Neural crest cell (in vitro differentiated cells): Measurements from ENCODE around the gene C2orf42. TPM values are rescaled to one million over a fixed set of nuclear protein-coding genes. Genes with fewer than 3 reads are reported as not detected.
"Not testable (repeated sequence)": the region's sequence is repeated elsewhere in the genome, so short reads cannot be mapped to it uniquely, and the experiment has no call there.

Experiments
- DNase-seq: peaks from one replicate; pipeline ENCODE4 v3.0.0; 2021; ENCODE audit warnings: low read depth, mixed read lengths, low spot score
- H3K27ac Mint-ChIP-seq: one replicate; pipeline ENCODE4 v1.8.0; 2021; ENCODE audit warnings: mild to moderate bottlenecking, mixed read lengths; ENCODE audit not compliant: unreplicated experiment
- H3K27me3 Mint-ChIP-seq: 2 replicates; pipeline ENCODE4 v1.8.0; 2021; ENCODE audit warnings: low read depth, mild to moderate bottlenecking, mixed read lengths
- H3K36me3 Mint-ChIP-seq: 2 replicates; pipeline ENCODE4 v1.8.0; 2021; ENCODE audit warnings: low read depth, mild to moderate bottlenecking, mixed read lengths
- H3K4me1 Mint-ChIP-seq: 2 replicates; pipeline ENCODE4 v1.8.0; 2021; ENCODE audit warnings: mixed read lengths
- H3K4me3 Mint-ChIP-seq: one replicate; pipeline ENCODE4 v1.8.0; 2021; ENCODE audit warnings: mild to moderate bottlenecking, mixed read lengths
- H3K9me3 Mint-ChIP-seq: 2 replicates; pipeline ENCODE4 v1.8.0; 2021; ENCODE audit warnings: mixed read lengths
- CTCF ChIP-seq: fragments of 200-600 bp; sonication (generic); conservative IDR thresholded peaks from 2 replicates; pipeline ENCODE4 v1.5.0; 2021; ENCODE audit warnings: antibody characterized with exemption, mild to moderate bottlenecking
- total RNA-seq: library from RNA; stranded (reverse); gene quantifications from 2 replicates; pipeline ENCODE4 v1.2.1, GENCODE V29; 2021

Gene C2orf42
- total RNA-seq, 1 donor from 2014 or later = 19.5 TPM

- Mint-ChIP-seq H3K9me3 (no peaks in the 10 kb centered on the region), H3K4me3 (no peak overlapping the region), H3K36me3 (no peaks in the 10 kb centered on the region), H3K27ac (peak overlapping the region; percentile 75), H3K4me1 (peaks cover 57% of the 10 kb centered on the region), H3K27me3 (no peaks in the 10 kb centered on the region)
- no peak for TF ChIP-seq CTCF
- DNase-seq = no peak
Observed at GRCh38 chr2:70111752-70112591, 78.8 kb downstream of the C2orf42 start.

GRCh38 chr2:70110397-70110796, 80.4 kb downstream of the C2orf42 start:
- not testable (repeated sequence) for H3K4me3 Mint-ChIP-seq, H3K36me3 Mint-ChIP-seq, H3K27me3 Mint-ChIP-seq, DNase-seq, H3K27ac Mint-ChIP-seq, H3K9me3 Mint-ChIP-seq
- H3K4me1 Mint-ChIP-seq = peaks cover 46% of the 10 kb centered on the region

GRCh38 chr2:70106138-70106537, 84.7 kb downstream of the C2orf42 start:
- H3K27me3 Mint-ChIP-seq, H3K27ac Mint-ChIP-seq, H3K36me3 Mint-ChIP-seq, DNase-seq, H3K4me3 Mint-ChIP-seq, H3K9me3 Mint-ChIP-seq: not testable (repeated sequence)
- peaks cover 44% of the 10 kb centered on the region for H3K4me1 Mint-ChIP-seq

GRCh38 chr2:70104231-70105111, 86.3 kb downstream of the C2orf42 start:
- Mint-ChIP-seq H3K9me3 (no peaks in the 10 kb centered on the region), H3K4me3 (peak overlapping the region; percentile 77), H3K27ac (peak overlapping the region; percentile 76), H3K4me1 (peaks cover 39% of the 10 kb centered on the region), H3K36me3 (no peaks in the 10 kb centered on the region), H3K27me3 (no peaks in the 10 kb centered on the region)
- no peak for TF ChIP-seq CTCF
- peak; percentile 39 for DNase-seq

GRCh38 chr2:70103531-70104061, 87.2 kb downstream of the C2orf42 start:
- Mint-ChIP-seq H3K27me3 (no peaks in the 10 kb centered on the region), H3K36me3 (no peaks in the 10 kb centered on the region), H3K9me3 (no peaks in the 10 kb centered on the region), H3K4me1 (peaks cover 34% of the 10 kb centered on the region), H3K27ac (no peak overlapping the region), H3K4me3 (no peak overlapping the region)
- no peak for DNase-seq
- TF ChIP-seq CTCF = no peak

- H3K4me1 Mint-ChIP-seq = peaks cover 22% of the 10 kb centered on the region
- H3K27ac Mint-ChIP-seq, H3K4me3 Mint-ChIP-seq, H3K36me3 Mint-ChIP-seq, DNase-seq, H3K9me3 Mint-ChIP-seq, H3K27me3 Mint-ChIP-seq: not testable (repeated sequence)
Observed at GRCh38 chr2:70102323-70102905, 88.4 kb downstream of the C2orf42 start.

- H3K4me3 Mint-ChIP-seq = not testable (repeated sequence)
Observed at GRCh38 chr2:70101686-70102085, 89.1 kb downstream of the C2orf42 start.

More at GRCh38 chr2:70101686-70102085, 89.1 kb downstream of the C2orf42 start:
- H3K36me3 Mint-ChIP-seq, H3K27me3 Mint-ChIP-seq, H3K9me3 Mint-ChIP-seq, H3K27ac Mint-ChIP-seq, DNase-seq: not testable (repeated sequence)
- H3K4me1 Mint-ChIP-seq = peaks cover 16% of the 10 kb centered on the region
